Measurements from ENCODE around the gene SH3RF3.

Gene SH3RF3

DNA sequence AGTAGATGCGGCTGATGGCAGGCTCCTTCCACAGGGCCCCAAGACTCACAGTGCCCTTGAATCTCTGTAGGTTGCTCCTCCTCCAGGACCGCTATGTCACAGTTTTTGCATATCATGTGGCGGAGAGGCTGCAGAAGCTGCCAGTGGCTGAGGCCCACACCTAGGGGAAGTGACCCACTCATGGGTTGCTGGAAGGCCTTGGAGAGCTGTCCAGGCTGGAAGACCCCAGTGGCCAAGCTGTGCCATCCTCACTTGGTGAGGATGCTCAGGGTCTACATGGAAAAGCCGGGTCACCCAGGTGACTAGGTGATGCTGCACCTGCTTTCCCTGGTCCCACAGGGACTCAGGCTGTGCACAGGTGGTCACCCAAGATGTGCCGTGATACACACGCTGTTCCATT is 394.1 kb downstream of the SH3RF3 start:
- H3K4me1 Mint-ChIP-seq, result no peaks in the 10 kb centered on the region
- H3K27me3 Mint-ChIP-seq, result peaks cover 19% of the 10 kb centered on the region
- ATAC-seq (replicated peaks; ENCODE audit: extremely low read depth, poor library complexity, severe bottlenecking), result no peak
- no peak overlapping the region for H3K27ac Mint-ChIP-seq (ENCODE audit: low read depth)
- peaks cover under 1% of the 10 kb centered on the region for H3K36me3 Mint-ChIP-seq (ENCODE audit: insufficient read depth)
- DNase-seq (ENCODE audit: low spot score in 2 of 2), result no peak
- H3K4me3 Mint-ChIP-seq, result no peak overlapping the region
- H3K9me3 Mint-ChIP-seq, result no peaks in the 10 kb centered on the region

DNA sequence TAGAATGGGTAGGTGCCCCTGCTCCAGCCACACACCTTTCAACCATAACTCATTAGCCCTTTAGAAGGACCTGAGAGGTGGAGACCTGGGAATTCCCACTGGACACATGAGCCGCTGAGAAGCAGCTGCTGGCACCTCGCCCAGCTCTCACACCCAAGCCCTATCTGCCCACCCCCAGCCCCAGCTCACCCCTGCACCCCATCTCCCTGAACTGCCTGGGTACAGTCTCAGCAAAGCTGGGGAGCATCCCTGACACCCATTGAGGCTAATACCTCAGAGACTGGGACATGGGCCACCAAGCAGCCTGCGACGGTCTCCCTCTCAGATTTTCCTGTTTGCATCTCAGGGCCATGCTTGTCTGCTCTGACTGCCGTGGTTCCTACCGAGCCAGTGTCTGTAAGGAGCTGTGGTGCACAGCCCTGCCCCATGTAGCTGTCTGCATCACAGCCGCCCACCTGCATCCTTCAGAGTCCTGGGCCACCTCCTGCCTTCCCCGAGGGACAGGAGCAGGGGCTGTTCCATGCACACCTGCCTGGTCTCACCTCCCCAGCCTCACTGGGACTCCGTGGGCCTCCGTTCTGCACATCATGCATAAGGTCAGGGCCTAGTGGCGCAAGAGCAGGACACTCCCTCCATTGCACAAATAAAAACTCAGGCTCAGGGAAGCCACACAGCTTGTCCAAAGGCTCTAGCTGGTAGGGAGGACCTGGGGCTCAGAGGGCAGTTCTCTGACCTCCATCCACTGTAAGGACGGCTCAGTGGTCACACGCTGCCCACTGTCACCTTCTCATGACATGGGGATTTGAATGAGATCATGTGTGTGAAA is 394.7 kb downstream of the SH3RF3 start:
- Mint-ChIP-seq H3K4me3 (no peak overlapping the region), H3K36me3 (ENCODE audit: insufficient read depth) (peaks cover 4% of the 10 kb centered on the region), H3K27me3 (peaks cover 25% of the 10 kb centered on the region), H3K4me1 (no peaks in the 10 kb centered on the region), H3K9me3 (no peaks in the 10 kb centered on the region), H3K27ac (ENCODE audit: low read depth) (no peak overlapping the region)
- DNase-seq (ENCODE audit: low spot score in 2 of 2), result no peak
- no peak for ATAC-seq (replicated peaks; ENCODE audit: extremely low read depth, poor library complexity, severe bottlenecking)

DNA sequence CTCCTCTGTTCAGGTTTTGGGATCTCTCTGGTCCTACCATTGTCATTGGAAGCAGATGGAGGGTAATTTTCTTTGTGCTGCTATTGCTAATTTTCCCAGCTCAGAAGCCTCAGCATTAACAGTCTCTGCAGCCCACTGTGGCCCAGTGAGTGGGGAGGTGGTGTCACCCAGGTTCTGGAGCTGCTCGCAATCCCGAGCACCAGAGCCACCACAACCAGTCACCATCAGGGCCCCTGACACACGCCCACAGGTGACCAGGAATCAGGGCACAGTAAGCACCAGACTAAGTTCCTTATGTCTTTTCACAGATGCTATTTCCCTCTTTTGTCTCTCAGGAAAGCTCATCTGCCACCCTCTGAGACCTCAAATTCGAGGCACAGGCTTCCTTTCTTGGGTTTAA is 396.8 kb downstream of the SH3RF3 start:
- Mint-ChIP-seq H3K9me3 (no peaks in the 10 kb centered on the region), H3K27ac (ENCODE audit: low read depth) (no peak overlapping the region), H3K36me3 (ENCODE audit: insufficient read depth) (peaks cover 4% of the 10 kb centered on the region), H3K27me3 (peaks cover 44% of the 10 kb centered on the region), H3K4me3 (no peak overlapping the region), H3K4me1 (no peaks in the 10 kb centered on the region)
- DNase-seq (ENCODE audit: low spot score in 2 of 2) (no peak), ATAC-seq (replicated peaks; ENCODE audit: extremely low read depth, poor library complexity, severe bottlenecking) (no peak)

DNA sequence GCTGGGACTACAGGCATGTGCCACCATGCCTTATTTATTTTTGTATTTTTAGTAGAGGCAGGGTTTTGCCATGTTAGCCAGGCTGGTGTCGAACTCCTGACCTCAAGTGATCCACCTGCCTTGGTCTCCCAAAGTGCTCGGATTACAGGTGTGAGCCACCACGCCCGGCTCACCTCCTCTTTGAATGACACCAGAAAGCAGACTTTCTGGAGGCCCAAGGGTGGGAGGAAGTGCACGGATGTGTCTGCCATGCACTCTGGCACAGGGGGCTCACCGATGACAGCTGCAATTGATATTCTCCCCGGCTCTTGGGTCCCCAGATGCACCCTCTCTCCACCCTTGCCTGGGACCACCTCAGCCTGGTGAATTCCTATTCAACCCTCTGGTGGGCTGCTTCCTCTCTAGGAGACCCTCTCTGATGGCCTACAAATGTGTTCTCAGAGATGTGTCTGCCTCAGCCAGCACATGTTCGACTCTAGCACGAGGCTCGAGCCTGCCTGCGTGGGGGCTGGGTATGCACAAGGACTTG is 397.5 kb downstream of the SH3RF3 start:
- peaks cover 4% of the 10 kb centered on the region for H3K36me3 Mint-ChIP-seq (ENCODE audit: insufficient read depth)
- no peaks in the 10 kb centered on the region for H3K4me1 Mint-ChIP-seq
- no peaks in the 10 kb centered on the region for H3K9me3 Mint-ChIP-seq
- DNase-seq (ENCODE audit: low spot score in 2 of 2) (no peak), ATAC-seq (replicated peaks; ENCODE audit: extremely low read depth, poor library complexity, severe bottlenecking) (no peak)
- H3K27ac Mint-ChIP-seq (ENCODE audit: low read depth), result no peak overlapping the region
- peaks cover 51% of the 10 kb centered on the region for H3K27me3 Mint-ChIP-seq
- no peak overlapping the region for H3K4me3 Mint-ChIP-seq

DNA sequence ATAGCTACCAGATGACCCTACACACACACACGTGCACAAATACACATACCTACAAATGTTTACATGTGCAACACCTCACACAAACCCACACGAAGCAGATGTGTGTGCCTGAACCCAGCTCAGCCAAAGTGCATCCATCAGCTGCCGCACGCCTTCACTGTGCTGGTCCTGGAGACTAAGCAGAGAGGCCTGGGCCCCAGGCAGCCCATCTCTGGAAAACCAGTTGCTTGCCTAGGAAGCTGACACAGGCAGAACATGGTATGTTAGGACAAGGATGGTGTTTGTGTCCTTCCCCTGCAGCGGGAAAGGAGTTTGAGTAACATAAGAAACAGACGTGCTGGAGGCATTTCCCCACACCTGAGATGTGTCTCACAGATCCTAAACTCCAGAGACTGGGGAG is 398.1 kb downstream of the SH3RF3 start:
- no peak overlapping the region for H3K4me3 Mint-ChIP-seq
- peaks cover 4% of the 10 kb centered on the region for H3K36me3 Mint-ChIP-seq (ENCODE audit: insufficient read depth)
- no peaks in the 10 kb centered on the region for H3K4me1 Mint-ChIP-seq
- peaks cover 57% of the 10 kb centered on the region for H3K27me3 Mint-ChIP-seq
- no peaks in the 10 kb centered on the region for H3K9me3 Mint-ChIP-seq
- no peak for DNase-seq (ENCODE audit: low spot score in 2 of 2)
- ATAC-seq (replicated peaks; ENCODE audit: extremely low read depth, poor library complexity, severe bottlenecking), result no peak
- H3K27ac Mint-ChIP-seq (ENCODE audit: low read depth), result no peak overlapping the region

DNA sequence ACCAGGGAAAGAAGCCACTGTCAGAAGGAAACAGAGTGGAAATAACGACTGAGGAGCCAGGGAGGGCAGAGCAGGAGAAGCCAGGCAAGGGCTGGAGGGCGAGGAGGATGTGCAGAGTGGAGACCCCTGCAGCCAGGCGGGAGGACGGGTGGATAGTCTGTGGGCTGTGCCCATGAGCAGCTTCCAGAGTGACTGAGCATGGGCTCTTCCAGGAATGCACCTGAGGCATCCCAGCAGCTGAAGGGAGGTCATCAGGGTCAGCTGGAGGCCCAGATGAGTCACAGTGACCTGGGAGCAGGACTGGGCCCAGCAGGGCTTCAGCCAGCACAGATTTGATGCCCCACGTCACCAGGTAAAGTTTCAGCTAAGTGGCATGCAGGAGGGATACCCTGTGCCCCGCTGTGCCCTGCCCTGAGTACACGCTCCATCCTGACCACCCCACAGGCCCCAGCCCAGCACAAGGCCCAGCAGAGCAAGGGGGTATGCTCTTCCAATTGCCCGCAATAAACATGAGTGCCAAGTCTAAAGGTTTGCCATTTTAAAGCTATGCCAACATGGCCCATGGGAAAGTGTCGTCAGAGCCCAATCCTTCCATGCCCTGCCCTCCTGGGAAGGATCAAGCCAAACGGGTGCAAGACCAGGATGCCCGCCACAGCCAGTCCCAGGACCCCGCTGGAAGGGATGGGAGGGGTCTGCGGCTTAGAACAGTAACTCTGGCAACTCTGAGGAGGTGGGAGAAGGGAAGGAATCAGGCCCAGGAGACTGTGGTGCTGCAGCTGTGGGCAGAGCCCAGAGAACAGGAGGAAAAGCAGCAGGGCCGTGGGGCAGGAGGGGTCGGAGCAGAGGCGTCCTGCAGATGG is 399.1 kb downstream of the SH3RF3 start:
- no peak for DNase-seq (ENCODE audit: low spot score in 2 of 2)
- Mint-ChIP-seq H3K9me3 (no peaks in the 10 kb centered on the region), H3K27me3 (peaks cover 66% of the 10 kb centered on the region), H3K27ac (ENCODE audit: low read depth) (no peak overlapping the region), H3K36me3 (ENCODE audit: insufficient read depth) (peaks cover 4% of the 10 kb centered on the region), H3K4me3 (no peak overlapping the region), H3K4me1 (no peaks in the 10 kb centered on the region)
- no peak for ATAC-seq (replicated peaks; ENCODE audit: extremely low read depth, poor library complexity, severe bottlenecking)

DNA sequence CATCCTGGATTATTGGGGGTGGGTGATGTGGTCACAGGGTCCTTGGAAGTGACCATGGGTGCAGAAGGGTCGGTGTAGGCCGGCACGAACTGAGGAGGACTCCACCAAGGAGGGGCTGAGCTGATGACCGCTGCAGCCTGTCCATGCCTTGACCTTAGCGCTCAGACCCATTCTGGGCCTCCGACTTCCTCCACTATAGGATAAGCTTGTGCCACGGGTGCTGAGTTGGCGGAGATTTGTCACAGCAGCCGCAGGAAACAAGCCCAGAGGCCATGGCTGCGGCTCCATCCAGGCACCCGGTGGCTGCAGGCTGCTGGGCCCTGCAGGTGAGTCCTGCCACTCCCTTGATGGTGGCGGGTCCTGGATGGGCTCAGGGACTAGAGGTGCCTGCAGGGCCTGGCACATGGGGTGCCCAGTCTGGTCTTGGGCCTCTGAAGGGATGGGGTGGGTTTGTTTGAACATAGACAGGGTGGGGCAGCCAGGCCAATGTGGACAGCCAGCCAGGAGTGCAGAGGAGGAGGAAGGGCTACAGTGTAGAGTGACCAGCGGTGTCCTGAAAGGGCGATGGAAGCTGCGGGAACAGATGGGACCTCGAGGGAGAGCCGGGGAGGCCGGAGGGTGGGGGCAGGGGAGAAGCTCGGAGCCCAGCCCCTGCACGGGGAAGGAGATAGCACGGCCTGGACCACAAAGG is 400.0 kb downstream of the SH3RF3 start:
- ATAC-seq (replicated peaks; ENCODE audit: extremely low read depth, poor library complexity, severe bottlenecking), result no peak
- Mint-ChIP-seq H3K4me3 (no peak overlapping the region), H3K4me1 (no peaks in the 10 kb centered on the region), H3K27me3 (peaks cover 66% of the 10 kb centered on the region), H3K27ac (ENCODE audit: low read depth) (no peak overlapping the region), H3K36me3 (ENCODE audit: insufficient read depth) (peaks cover 4% of the 10 kb centered on the region), H3K9me3 (no peaks in the 10 kb centered on the region)
- no peak for DNase-seq (ENCODE audit: low spot score in 2 of 2)

DNA sequence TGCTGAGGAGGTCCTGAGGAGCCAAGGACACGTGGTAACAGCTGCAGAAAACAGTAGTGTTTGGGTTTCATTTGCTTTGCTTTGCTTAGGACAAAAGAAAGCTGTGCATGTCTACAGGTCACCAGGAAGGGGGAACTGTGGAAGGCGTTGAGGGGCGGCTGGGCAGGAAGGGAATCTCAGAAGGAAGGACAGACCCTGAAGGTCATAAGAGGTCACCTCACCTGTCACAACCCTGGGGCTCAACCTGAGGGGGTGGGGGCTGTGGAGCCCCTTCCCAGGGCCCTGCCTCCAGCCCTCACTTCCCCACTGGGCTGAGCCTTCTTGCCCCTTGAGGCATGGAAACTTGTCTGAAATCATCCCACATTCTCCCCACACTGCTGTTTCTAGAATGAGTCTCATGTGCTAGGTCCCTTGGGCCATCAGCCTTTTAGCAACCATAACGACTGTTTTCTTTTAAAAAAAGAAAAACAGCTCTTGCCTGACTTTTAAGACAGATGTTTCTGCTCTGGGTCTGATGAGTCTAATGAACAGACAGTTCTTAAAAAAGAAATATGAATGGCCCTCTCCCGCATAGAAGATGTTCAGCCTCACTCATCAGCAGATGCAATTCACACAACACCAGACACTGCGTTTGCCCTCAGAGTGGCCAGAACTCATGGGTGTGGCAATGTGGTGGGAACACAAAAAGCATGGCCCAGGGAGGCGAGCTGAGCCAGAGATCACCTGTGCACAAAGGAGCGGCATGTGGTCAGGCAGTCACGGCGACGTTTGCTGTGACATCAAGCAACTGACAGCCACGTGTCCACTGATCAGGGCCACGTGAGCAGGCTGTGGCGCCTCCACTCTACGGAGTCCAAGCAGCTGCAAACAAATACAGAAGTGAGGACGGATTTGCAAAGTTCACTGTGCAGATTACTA is 400.8 kb downstream of the SH3RF3 start:
- no peak for DNase-seq (ENCODE audit: low spot score in 2 of 2)
- Mint-ChIP-seq H3K36me3 (ENCODE audit: insufficient read depth) (peaks cover 4% of the 10 kb centered on the region), H3K4me3 (no peak overlapping the region), H3K27ac (ENCODE audit: low read depth) (no peak overlapping the region), H3K4me1 (no peaks in the 10 kb centered on the region), H3K9me3 (no peaks in the 10 kb centered on the region), H3K27me3 (peaks cover 66% of the 10 kb centered on the region)
- ATAC-seq (replicated peaks; ENCODE audit: extremely low read depth, poor library complexity, severe bottlenecking), result no peak

DNA sequence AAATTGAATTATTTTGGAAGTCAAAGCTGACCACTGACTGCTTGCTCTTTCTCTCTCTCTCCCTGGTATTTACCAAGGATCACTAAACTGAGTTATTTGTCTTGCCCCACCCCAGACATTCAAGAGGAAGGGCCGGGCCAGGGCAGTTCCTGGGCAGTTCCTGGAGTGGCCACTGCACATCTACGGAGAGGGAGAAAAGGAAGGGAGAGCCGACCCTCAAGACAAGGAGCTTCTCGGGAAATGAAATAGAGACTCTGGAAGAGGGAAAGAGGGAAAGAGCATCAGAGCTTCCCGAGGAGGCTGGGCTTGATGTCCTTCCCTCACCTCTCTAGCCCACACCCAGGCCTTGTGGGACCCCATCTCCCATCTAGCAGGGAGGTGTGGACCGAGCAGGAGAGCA is 401.7 kb downstream of the SH3RF3 start:
- no peak for DNase-seq (ENCODE audit: low spot score in 2 of 2)
- no peaks in the 10 kb centered on the region for H3K4me1 Mint-ChIP-seq
- peaks cover 73% of the 10 kb centered on the region for H3K27me3 Mint-ChIP-seq
- no peak overlapping the region for H3K27ac Mint-ChIP-seq (ENCODE audit: low read depth)
- peaks cover 4% of the 10 kb centered on the region for H3K36me3 Mint-ChIP-seq (ENCODE audit: insufficient read depth)
- no peak for ATAC-seq (replicated peaks; ENCODE audit: extremely low read depth, poor library complexity, severe bottlenecking)
- no peak overlapping the region for H3K4me3 Mint-ChIP-seq
- H3K9me3 Mint-ChIP-seq, result no peaks in the 10 kb centered on the region

DNA sequence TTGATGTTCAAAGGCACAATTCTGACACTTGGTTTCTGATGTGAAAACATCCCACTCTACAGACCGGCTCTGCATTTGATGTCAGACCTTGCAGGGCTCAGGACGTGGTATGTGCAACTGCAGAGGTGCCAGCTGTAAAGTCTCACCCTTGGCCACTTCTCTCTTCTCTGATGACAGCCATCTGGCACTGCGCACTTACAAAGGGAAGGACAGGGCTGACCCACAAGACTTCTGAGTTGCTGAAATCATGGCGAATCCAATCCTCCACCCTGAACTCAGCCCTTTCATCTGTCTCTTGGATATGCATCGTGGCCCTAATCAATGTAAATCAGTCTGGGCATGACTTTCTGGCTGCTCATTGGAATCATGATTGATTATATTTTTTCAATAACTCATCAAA is 402.2 kb downstream of the SH3RF3 start:
- Mint-ChIP-seq H3K36me3 (ENCODE audit: insufficient read depth) (peaks cover 4% of the 10 kb centered on the region), H3K27ac (ENCODE audit: low read depth) (no peak overlapping the region), H3K9me3 (no peaks in the 10 kb centered on the region), H3K4me3 (no peak overlapping the region), H3K27me3 (peaks cover 78% of the 10 kb centered on the region), H3K4me1 (no peaks in the 10 kb centered on the region)
- no peak for ATAC-seq (replicated peaks; ENCODE audit: extremely low read depth, poor library complexity, severe bottlenecking)
- DNase-seq (ENCODE audit: low spot score in 2 of 2), result no peak

DNA sequence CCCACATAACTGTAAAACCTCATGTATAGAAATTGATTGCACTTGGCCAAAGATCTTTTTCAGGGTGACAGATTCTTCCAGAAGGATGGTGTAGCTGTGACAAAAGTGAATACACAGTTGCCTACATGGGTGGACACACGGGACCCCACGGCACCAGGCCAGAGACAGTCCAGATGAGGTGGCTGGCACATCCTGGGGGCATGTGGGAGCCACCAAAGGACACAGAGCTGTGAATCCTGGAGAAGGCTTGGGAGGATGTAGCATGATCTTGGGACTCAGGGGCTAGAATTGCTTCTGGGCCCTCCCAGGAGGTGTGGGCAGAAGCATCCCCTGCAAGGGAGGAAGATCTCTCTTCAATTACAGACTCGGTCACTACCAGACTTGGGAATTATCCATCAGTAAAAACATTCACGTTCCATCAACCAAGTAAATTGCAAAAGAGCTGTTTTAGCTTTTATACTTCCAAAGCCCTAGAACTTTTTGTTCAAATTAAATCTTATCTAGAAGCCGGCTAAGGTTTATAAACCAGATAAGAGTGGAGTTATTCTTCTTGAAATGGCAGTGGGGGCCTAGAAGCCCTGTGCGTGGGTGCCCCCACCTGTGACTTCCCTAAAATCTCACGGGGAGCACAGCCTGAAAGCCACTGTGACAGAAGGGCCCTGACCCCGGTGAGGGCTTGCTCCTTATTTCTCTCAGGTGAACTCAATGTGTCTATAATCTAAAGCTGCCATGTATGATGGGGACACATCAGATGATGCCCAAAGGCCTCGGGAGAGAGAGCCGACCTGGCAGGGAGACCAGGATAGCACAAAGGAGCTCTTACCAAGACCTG is 403.1 kb downstream of the SH3RF3 start:
- no peak for DNase-seq (ENCODE audit: low spot score in 2 of 2)
- H3K4me3 Mint-ChIP-seq, result no peak overlapping the region
- H3K9me3 Mint-ChIP-seq, result no peaks in the 10 kb centered on the region
- peaks cover 4% of the 10 kb centered on the region for H3K36me3 Mint-ChIP-seq (ENCODE audit: insufficient read depth)
- peaks cover 69% of the 10 kb centered on the region for H3K27me3 Mint-ChIP-seq
- ATAC-seq (replicated peaks; ENCODE audit: extremely low read depth, poor library complexity, severe bottlenecking), result no peak
- H3K27ac Mint-ChIP-seq (ENCODE audit: low read depth), result no peak overlapping the region
- no peaks in the 10 kb centered on the region for H3K4me1 Mint-ChIP-seq
